ENCODE results near the gene ISLR2. TPM values are rescaled to one million over a fixed set of nuclear protein-coding genes. Genes with fewer than 3 reads are reported as not detected.

The ISLR2 gene
- total RNA-seq, 1 donor from 2014 or later: 3.4 TPM

DNA sequence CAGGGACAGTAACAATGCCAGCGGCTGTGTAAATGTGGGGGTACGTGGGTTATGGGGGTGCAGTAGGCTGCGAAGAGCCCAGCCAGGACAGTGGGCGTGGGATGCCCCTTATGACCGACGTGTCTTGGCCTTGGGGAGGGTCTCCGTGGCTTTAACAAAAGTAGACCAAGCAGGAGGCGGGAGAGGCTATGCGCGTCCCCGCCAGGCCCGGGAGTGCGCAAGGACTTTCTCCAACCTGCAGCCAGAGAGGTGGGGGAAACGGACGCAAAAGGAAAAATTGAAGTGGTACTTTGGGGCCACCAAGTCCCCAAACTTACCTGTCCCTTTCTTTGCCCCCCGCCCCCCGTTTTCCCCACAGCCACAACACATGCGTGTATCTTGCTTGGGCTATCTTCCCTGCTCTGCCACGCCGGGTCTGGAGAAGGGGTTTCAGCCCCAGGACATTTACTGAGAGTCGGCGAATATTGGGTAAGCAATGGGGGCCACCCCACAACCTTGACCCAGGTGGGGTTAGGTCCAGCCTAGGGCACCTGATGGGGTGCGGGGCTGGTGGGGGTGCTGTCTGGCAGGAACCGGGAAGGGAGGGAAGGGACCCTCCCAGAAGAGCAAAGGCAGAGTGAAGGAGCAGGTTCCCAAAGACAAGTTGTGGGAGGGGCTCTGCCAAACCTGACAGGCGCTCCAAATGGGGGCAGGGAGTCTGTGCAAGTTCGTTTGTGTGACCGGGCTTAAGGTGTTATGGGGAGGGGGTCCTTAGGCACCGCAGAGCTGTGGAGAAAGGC, 652 bp downstream of the ISLR2 start:
- Histone ChIP-seq H3K36me3 (no peaks in the 10 kb centered on the region), H3K27ac (no peak overlapping the region), H3K4me3 (no peak overlapping the region), H3K9me3 (no peaks in the 10 kb centered on the region), H3K4me1 (peaks cover 46% of the 10 kb centered on the region), H3K27me3 (peaks cover 25% of the 10 kb centered on the region)
- TF ChIP-seq POLR2AphosphoS5 (IDR thresholded peaks at IDR 0.05; ENCODE audit: insufficient read depth in 1 of 2, low read depth in 1 of 2): no peak
- TF ChIP-seq POLR2A (IDR thresholded peaks at IDR 0.05): no peak
- TF ChIP-seq, protein P1, sequence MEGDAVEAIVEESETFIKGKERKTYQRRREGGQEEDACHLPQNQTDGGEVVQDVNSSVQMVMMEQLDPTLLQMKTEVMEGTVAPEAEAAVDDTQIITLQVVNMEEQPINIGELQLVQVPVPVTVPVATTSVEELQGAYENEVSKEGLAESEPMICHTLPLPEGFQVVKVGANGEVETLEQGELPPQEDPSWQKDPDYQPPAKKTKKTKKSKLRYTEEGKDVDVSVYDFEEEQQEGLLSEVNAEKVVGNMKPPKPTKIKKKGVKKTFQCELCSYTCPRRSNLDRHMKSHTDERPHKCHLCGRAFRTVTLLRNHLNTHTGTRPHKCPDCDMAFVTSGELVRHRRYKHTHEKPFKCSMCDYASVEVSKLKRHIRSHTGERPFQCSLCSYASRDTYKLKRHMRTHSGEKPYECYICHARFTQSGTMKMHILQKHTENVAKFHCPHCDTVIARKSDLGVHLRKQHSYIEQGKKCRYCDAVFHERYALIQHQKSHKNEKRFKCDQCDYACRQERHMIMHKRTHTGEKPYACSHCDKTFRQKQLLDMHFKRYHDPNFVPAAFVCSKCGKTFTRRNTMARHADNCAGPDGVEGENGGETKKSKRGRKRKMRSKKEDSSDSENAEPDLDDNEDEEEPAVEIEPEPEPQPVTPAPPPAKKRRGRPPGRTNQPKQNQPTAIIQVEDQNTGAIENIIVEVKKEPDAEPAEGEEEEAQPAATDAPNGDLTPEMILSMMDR (IDR thresholded peaks at IDR 0.05): no peak
- intact Hi-C loops (cut with DNase I): loop anchor here (10.0 kb wide), 1 partner anchor 156 kb away; no protein-coding TSS in a partner anchor
- no peak for DNase-seq (ENCODE audit: extremely low spot score in 2 of 2)

DNA sequence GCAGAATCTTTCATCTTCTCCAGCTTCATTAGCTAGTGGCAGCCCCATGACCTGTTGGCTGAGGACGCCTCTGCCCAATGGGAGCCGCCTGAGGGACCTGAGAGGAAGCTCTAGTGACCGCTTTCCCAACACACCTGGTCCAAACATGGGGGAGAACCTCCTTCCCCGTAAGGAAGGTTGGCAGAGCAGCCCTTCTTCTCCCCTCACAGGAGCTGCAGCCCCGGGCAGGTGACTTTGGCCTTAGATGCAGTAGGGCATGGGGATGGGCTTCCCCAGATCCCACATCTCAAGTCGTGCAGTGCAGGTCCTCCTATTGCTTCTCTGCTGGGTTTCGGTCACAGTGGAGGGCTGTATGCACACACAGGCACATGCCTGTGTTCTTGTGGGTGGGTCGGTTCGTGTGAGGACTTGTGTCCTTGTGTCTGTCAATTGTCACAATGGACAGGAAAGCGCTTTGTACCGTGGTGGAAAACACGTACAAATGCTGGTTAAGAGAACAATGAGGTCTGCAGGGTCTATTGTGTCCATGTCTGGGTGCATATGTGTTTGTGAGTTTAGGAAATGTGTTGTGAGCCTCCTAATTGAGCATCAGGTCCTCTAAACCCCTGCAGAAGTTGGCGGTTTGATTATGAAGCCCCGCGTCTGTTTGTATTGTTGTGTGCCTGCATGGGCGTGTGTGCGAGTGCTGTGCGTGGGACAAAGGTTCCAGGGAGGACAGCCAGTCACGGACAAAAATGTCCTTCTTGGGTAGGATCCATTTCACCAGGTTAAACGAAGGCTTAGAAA, 1.4 kb downstream of the ISLR2 start:
- Histone ChIP-seq H3K4me1 (peaks cover 54% of the 10 kb centered on the region), H3K4me3 (no peak overlapping the region), H3K36me3 (no peaks in the 10 kb centered on the region), H3K9me3 (no peaks in the 10 kb centered on the region), H3K27me3 (peaks cover 25% of the 10 kb centered on the region), H3K27ac (no peak overlapping the region)
- intact Hi-C loops (cut with DNase I): loop anchor here (10.0 kb wide), 1 partner anchor 157 kb away; no protein-coding TSS in a partner anchor
- TF ChIP-seq, protein P1 (IDR thresholded peaks at IDR 0.05): no peak
- DNase-seq (ENCODE audit: extremely low spot score in 2 of 2): no peak

DNA sequence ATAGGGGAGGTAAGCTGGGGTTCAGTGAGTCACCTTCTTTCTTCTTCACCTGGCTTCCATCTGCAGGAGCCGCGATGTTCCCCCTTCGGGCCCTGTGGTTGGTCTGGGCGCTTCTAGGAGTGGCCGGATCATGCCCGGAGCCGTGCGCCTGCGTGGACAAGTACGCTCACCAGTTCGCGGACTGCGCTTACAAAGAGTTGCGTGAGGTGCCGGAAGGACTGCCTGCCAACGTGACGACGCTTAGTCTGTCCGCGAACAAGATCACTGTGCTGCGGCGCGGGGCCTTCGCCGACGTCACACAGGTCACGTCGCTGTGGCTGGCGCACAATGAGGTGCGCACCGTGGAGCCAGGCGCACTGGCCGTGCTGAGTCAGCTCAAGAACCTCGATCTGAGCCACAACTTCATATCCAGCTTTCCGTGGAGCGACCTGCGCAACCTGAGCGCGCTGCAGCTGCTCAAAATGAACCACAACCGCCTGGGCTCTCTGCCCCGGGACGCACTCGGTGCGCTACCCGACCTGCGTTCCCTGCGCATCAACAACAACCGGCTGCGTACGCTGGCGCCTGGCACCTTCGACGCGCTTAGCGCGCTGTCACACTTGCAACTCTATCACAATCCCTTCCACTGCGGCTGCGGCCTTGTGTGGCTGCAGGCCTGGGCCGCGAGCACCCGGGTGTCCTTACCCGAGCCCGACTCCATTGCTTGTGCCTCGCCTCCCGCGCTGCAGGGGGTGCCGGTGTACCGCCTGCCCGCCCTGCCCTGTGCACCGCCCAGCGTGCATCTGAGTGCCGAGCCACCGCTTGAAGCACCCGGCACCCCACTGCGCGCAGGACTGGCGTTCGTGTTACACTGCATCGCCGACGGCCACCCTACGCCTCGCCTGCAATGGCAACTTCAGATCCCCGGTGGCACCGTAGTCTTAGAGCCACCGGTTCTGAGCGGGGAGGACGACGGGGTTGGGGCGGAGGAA, 2.6 kb downstream of the ISLR2 start:
- intact Hi-C loops (cut with DNase I): loop anchor here (10.0 kb wide), 1 partner anchor 158 kb away; no protein-coding TSS in a partner anchor
- H3K36me3 ChIP-seq: no peaks in the 10 kb centered on the region

DNA sequence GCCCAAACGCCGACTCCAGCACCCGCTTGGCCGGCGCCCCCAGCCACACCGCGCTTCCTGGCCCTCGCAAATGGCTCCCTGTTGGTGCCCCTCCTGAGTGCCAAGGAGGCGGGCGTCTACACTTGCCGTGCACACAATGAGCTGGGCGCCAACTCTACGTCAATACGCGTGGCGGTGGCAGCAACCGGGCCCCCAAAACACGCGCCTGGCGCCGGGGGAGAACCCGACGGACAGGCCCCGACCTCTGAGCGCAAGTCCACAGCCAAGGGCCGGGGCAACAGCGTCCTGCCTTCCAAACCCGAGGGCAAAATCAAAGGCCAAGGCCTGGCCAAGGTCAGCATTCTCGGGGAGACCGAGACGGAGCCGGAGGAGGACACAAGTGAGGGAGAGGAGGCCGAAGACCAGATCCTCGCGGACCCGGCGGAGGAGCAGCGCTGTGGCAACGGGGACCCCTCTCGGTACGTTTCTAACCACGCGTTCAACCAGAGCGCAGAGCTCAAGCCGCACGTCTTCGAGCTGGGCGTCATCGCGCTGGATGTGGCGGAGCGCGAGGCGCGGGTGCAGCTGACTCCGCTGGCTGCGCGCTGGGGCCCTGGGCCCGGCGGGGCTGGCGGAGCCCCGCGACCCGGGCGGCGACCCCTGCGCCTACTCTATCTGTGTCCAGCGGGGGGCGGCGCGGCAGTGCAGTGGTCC, 3.5 kb downstream of the ISLR2 start:
- Histone ChIP-seq H3K27ac (no peak overlapping the region), H3K4me3 (no peak overlapping the region), H3K27me3 (peaks cover 23% of the 10 kb centered on the region), H3K4me1 (peaks cover 44% of the 10 kb centered on the region), H3K36me3 (no peaks in the 10 kb centered on the region), H3K9me3 (no peaks in the 10 kb centered on the region)
- DNase-seq (ENCODE audit: extremely low spot score in 2 of 2): no peak
- intact Hi-C loops (cut with DNase I): loop anchor here (10.0 kb wide), 1 partner anchor 159 kb away; no protein-coding TSS in a partner anchor
- TF ChIP-seq, protein P1 (IDR thresholded peaks at IDR 0.05): no peak
- TF ChIP-seq POLR2A (IDR thresholded peaks at IDR 0.05): no peak
- no peak for TF ChIP-seq POLR2AphosphoS5 (IDR thresholded peaks at IDR 0.05; ENCODE audit: insufficient read depth in 1 of 2, low read depth in 1 of 2)

More for the DNA sequence above, 2.6 kb downstream of the ISLR2 start:
- H3K9me3 ChIP-seq: no peaks in the 10 kb centered on the region
- TF ChIP-seq POLR2A (IDR thresholded peaks at IDR 0.05) (no peak), POLR2AphosphoS5 (IDR thresholded peaks at IDR 0.05; ENCODE audit: insufficient read depth in 1 of 2, low read depth in 1 of 2) (no peak)
- TF ChIP-seq, protein P1 (IDR thresholded peaks at IDR 0.05): no peak
- no peak overlapping the region for H3K4me3 ChIP-seq
- peaks cover 25% of the 10 kb centered on the region for H3K27me3 ChIP-seq
- H3K4me1 ChIP-seq: peaks cover 53% of the 10 kb centered on the region
- DNase-seq (ENCODE audit: extremely low spot score in 2 of 2): no peak
- H3K27ac ChIP-seq: no peak overlapping the region

All from vagina (tissue), 2 donors.